Stimulated activated CD4-positive, alpha-beta T cell treated with anti-CD3 and anti-CD28 coated beads, Interleukin-2, amount 100 ng/mL, for 48 hours (primary cell): Measurements from ENCODE around the gene ZNF343.

ENCODE experiments used
- DNase-seq, 2 donors: peaks; one replicate each; pipeline ENCODE4 v3.0.0-alpha.2; 2020

Gene ZNF343

GRCh38 chr20:2470423-2471193 lies 38.1 kb downstream of the ZNF343 start, which contains the start of gene SNRPB:
Gene SNRPB, minus strand, starts transcription at chr20:2470789. Its CDS starts 99 bp downstream, at chr20:2470690.
- peak; percentile 92 to 94 for DNase-seq

GRCh38 chr20:2469991-2470422 lies 38.7 kb downstream of the ZNF343 start:
- DNase-seq, result peak; percentile 32 to 50

- DNase-seq, result no peak
These were observed 39.9 kb downstream of the ZNF343 start for GRCh38 chr20:2468581-2469407.

DNA sequence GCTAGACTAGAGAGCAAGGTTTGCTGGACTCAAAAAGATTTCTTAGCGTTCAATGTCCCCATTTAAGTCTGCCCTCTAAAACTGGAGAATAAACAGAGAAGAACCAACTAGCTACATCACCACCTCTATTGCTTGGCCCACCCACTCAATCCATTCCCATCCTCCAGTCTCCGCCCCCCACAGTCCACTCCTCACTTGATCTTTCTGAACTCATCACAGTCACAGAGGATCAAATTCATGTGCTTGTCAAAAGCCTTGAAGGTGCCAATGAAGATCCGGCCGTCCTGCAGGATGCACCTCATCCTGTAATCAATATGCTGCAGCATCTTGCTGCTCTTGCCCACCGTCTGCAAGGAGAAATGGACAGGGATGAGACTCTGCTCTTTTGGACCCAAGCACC lies 41.3 kb downstream of the ZNF343 start:
- no peak for DNase-seq

DNA sequence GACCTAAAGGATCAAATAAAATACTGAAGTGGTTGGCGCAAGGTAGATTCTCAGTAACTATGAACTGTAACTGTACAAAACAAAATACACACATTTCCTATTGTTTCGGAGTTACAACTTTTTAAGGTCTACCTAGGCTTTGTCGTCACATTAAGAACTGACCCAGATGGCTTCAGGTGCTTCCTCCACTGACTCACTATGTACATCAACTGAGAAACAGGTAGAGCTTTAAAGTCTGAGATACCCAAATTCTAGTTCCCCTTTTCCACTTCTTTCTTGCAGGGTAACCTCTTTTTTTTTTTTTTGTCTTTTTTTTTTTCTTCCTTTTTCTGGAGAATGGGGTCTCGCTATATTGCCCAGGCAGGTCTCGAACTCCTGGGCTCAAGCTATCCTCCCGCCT lies 43.6 kb downstream of the ZNF343 start:
- no peak for DNase-seq

DNA sequence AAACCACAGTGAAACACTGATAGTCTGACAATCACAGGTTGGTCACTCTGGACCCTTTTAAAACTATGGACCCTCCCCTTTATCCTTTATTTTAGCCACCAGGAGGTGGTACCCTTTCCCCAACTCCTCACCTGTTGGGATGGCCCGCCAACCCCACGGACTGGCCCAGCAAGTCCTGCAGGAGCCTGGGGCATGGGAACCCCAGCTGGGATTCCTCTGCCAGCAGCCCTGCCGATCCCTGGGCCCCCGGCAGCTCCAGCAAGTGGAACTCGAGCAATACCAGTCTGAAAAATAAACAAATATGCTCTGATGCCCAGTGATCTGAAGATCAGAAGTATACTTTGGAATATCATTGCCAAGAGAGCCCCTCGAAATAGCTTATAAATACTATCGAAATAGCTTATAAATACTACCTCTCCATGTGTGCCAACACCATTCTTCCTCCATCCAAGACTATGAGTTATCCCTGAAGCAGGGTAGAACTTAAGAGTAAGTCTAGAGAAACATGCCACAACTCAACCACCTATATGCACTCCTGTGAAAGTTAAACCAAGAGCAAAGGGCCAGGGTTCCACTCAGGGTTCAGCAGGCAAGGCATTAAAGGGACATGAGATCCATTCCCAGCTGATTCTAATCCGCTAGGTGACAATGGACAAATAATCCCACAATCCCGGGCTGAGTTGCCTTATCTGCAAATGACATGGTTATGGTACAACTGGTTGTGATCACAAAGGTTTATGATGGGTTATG lies 44.9 kb downstream of the ZNF343 start:
- DNase-seq, result no peak

DNA sequence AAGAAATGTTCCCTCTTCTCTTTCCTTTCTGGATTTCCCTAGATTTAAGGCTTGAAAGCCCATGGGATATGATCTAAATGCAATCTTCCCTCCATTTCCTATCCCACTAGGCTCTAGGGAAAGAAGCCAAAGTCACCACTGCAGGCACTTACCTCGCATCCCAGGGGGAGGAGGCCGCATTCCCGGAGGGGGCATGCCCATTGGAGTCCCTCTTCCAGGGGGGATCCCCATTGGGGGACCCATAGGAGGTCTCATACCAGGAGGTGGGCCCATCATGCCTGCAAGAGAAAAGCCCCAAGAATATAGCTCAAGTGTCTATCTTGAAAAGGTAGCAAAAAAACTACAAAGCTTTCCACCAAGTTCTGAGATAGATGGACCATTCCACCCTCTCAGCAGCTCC lies 46.2 kb downstream of the ZNF343 start:
- DNase-seq, result no peak

- DNase-seq, result no peak
These were observed 47.8 kb downstream of the ZNF343 start for GRCh38 chr20:2460752-2461424.

- no peak for DNase-seq
These were observed 48.5 kb downstream of the ZNF343 start for GRCh38 chr20:2459981-2460751.

GRCh38 chr20:2458919-2459499 lies 49.7 kb downstream of the ZNF343 start:
- no peak for DNase-seq

GRCh38 chr20:2455771-2456497 lies 52.8 kb downstream of the ZNF343 start:
- no peak for DNase-seq

DNA sequence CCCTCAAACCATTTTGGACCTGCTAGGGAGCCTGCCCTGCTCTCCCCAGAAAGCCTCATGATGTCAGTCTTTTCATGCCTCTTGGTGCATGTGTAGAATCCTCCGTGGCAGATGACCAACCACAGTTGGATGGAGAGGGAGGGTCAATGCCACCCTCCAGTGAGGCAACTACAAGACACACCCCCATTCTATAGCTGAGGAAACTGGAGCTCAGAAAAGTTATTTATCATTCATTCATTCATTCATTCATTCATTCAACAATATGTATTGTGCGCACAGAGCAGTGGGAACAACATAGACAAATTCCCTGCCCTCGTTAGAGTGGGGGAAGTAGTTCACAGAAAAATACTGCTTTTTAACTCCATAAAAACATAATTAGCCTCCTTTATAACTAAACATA lies 54.9 kb downstream of the ZNF343 start:
- no peak for DNase-seq

GRCh38 chr20:2451939-2452732 lies 56.6 kb downstream of the ZNF343 start:
- peak; percentile 72 to 74 for DNase-seq

- no peak for DNase-seq
These were observed 57.3 kb downstream of the ZNF343 start for GRCh38 chr20:2451422-2451821.

DNA sequence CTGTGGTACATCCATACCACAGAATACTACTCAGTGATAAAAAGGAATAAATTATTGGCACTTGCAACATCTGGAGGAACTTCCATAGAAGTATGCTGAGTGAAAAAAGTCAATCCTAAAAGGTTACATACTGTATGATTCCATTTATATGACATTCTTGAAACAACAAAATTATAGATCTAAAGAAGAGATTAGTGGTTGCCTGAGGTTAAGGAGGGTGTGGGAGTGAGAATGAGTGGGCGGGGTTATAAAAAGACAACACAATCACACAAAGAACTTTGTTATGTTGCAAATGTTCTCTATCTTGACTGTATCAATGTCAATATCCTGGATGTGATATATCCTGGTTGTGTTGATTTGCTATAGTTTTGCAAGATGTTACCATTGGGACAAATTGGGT lies 59.3 kb downstream of the ZNF343 start:
- no peak for DNase-seq

- no peak for DNase-seq
These were observed 61.9 kb downstream of the ZNF343 start for GRCh38 chr20:2446845-2447244.
